Esophagus squamous epithelium (tissue), 5 donors: ENCODE data around the gene CMTM7. TPM values are rescaled to one million over a fixed set of nuclear protein-coding genes. Genes with fewer than 3 reads are reported as not detected.
A peak's percentile ranks its signal among the peaks of the same experiment; 100 is the strongest.

Experiments used
- DNase-seq: peaks from one replicate; lab custom pipeline; 2025; lab: John Stamatoyannopoulos, UW
- H3K27ac ChIP-seq, 4 donors: fragments of 200-600 bp; sonication (generic); one replicate each; pipeline ENCODE4 v1.5.1; 2016 to 2019; ENCODE audit warnings: mild to moderate bottlenecking in 1 of 4
- H3K27me3 ChIP-seq, 4 donors: fragments of 200-600 bp; sonication (generic); 1 replicate in 3 of 4; 2 replicates in 1 of 4; pipeline versions ENCODE4 v1.5.1 to v1.6.0; 2017 to 2021; ENCODE audit warnings: antibody characterized with exemption in 1 of 4
- H3K36me3 ChIP-seq, 3 donors: fragments of 200-600 bp; sonication (generic); one replicate each; pipeline ENCODE4 v1.5.1; 2016 to 2019
- H3K4me1 ChIP-seq, 3 donors: fragments of 200-600 bp; sonication (generic); one replicate each; pipeline ENCODE4 v1.5.1; 2017 to 2019
- H3K4me3 ChIP-seq, 4 donors: fragments of 200-600 bp; sonication (generic); 1 replicate in 3 of 4; 2 replicates in 1 of 4; pipeline ENCODE4 v1.5.1; 2016 to 2019; ENCODE audit warnings: mild to moderate bottlenecking in 2 of 4, moderate library complexity in 1 of 4
- H3K9me3 ChIP-seq, 3 donors: fragments of 200-600 bp; sonication (generic); one replicate each; pipeline ENCODE4 v1.5.1; 2016 to 2019
- POLR2A ChIP-seq, 4 donors: fragments of 450-650 bp; IDR thresholded peaks; one replicate each; pipeline ENCODE4 v1.6.1; 2017; ENCODE audit warnings: antibody characterized with exemption in 4 of 4, mild to moderate bottlenecking in 4 of 4, moderate library complexity in 3 of 4
- whole genome bisulfite sequencing, 2 donors: methylation state at CpG; one replicate each; pipeline ENCODE4 v1.1.5; 2018; 5-methylcytosine and 5-hydroxymethylcytosine counted together
- intact Hi-C: fragments of 100-400 bp; cut with DNase I; formaldehyde crosslinking; loops from one replicate; pipeline ENCODE4 v1.15.0; 2022
- total RNA-seq, 4 donors: library from RNA; depleted of rRNA; stranded (reverse); fragments of >200 nt; gene quantifications; one replicate each; pipeline ENCODE4 v1.1.0, GENCODE V29; 2016
- TF ChIP-seq, protein P1 (sequence below), 6 experiments: fragments of 450-650 bp in 4 of 6; fragments of 200-600 bp in 2 of 6; sonication (generic) in 2 of 6; IDR thresholded peaks; one replicate each; pipeline ENCODE4 v1.5.1; 2016 to 2019; ENCODE audit warnings: antibody characterized with exemption in 6 of 6, mild to moderate bottlenecking in 4 of 6, moderate library complexity in 4 of 6
- donor health status: DM: yes; HTN: yes; CAD: no.

Gene CMTM7
- total RNA-seq, 4 donors from 2014 or later, result 0.35 to 6.7 (median 3.0) TPM; not detected in 1

DNA sequence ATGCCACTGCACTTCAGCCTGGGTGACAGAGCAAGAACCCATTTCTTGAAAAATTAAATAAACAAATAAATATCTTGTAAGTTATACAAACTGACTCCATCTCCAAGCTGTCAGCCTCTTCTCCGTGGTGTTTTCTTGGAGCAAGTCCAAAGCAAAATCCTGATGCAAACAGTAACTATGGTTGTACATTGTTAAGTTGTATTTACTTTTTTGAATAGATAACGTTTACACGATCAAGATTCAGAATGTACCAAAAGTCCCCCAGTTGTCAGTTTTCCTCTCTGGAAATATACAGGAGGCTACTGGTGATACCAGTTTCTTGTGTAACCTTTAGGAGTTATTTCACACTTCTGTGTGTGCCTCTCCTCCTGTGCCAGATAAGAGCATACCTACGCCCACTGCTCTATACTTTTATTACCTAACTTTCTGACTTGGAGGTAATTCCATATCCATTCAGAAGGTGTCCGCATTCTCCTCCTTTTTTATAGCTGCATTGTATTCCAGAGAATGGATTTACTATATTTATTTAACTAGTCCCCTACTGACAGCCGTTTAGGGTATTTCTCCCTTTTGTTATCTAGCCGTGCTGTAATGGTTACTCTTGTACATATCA, 14.2 kb downstream of the CMTM7 start:
- Histone ChIP-seq H3K27ac (no peak overlapping the region), H3K9me3 (no peaks in the 10 kb centered on the region), H3K27me3 (peaks cover 0 to 91% (median 0%) of the 10 kb centered on the region in 4 donors), H3K4me1 (peaks cover 8 to 58% (median 33%) of the 10 kb centered on the region in 3 donors), H3K36me3 (no peaks in the 10 kb centered on the region), H3K4me3 (no peak overlapping the region)
- WGBS, 2 donors, result 56 to 59% methylated on average over 7 of the region's 7 CpGs
- DNase-seq, result no peak
- intact Hi-C loops, result no loop called here
- TF ChIP-seq, protein P1, sequence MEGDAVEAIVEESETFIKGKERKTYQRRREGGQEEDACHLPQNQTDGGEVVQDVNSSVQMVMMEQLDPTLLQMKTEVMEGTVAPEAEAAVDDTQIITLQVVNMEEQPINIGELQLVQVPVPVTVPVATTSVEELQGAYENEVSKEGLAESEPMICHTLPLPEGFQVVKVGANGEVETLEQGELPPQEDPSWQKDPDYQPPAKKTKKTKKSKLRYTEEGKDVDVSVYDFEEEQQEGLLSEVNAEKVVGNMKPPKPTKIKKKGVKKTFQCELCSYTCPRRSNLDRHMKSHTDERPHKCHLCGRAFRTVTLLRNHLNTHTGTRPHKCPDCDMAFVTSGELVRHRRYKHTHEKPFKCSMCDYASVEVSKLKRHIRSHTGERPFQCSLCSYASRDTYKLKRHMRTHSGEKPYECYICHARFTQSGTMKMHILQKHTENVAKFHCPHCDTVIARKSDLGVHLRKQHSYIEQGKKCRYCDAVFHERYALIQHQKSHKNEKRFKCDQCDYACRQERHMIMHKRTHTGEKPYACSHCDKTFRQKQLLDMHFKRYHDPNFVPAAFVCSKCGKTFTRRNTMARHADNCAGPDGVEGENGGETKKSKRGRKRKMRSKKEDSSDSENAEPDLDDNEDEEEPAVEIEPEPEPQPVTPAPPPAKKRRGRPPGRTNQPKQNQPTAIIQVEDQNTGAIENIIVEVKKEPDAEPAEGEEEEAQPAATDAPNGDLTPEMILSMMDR (IDR thresholded peaks at IDR 0.05), result no peak
- TF ChIP-seq POLR2A (IDR thresholded peaks at IDR 0.05), result no peak

DNA sequence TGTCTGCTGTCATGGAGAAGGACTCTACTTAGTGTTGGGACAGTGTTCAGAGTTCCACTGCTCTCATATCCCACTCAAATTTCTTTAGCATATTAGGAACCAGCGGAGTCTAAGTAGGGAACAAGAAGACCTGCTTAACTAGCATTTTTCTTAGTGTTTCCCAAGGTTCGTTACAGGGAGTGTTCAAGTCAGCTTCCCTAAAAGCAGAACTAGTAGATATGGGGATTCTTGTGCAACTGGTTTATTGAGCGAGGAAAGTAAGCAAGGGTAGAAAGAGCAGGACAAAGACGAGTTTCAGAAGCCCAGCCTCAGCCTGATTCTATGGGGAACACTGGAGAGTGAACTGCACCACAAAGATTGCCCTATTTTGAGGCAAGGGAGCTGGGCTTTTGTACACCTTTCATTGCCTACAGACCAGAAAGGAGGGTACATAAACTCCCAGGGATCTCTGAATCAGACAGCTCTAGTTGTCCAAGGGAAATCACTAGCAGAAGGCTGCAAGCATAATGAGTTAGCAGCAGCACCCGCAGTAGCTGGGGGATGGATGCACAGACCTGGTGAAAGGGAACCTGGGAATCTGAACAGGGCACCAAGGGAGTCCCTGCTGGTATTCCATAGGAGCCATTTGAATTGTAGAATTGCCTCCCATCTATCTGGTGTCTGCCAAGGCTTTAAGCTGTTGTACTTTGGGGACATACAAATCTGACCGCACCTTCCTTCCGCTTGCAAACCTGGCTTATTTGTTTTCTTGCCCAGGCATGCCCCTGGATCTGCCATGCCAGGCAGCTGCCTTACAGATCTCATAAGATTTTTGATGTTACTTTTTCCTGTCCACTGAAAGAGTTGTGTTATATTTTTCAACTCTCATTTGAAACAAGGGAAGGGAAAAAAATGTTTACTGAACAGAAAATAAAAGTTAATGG, 15.1 kb downstream of the CMTM7 start:
- no peak overlapping the region for H3K4me3 ChIP-seq
- H3K9me3 ChIP-seq, result no peaks in the 10 kb centered on the region
- peak overlapping the region in 3 of 4 donors; percentile 1 to 45 (median 4) for H3K27ac ChIP-seq
- H3K27me3 ChIP-seq, result peaks cover 0 to 91% (median 0%) of the 10 kb centered on the region in 4 donors
- no peak for DNase-seq
- intact Hi-C loops, result no loop called here
- WGBS, 2 donors, result 32 to 61% methylated on average over 7 of the region's 7 CpGs
- no peak for TF ChIP-seq POLR2A (IDR thresholded peaks at IDR 0.05)
- TF ChIP-seq, protein P1 (IDR thresholded peaks at IDR 0.05), result no peak
- H3K36me3 ChIP-seq, result no peaks in the 10 kb centered on the region
- H3K4me1 ChIP-seq, result peaks cover 3 to 49% (median 25%) of the 10 kb centered on the region in 3 donors

DNA sequence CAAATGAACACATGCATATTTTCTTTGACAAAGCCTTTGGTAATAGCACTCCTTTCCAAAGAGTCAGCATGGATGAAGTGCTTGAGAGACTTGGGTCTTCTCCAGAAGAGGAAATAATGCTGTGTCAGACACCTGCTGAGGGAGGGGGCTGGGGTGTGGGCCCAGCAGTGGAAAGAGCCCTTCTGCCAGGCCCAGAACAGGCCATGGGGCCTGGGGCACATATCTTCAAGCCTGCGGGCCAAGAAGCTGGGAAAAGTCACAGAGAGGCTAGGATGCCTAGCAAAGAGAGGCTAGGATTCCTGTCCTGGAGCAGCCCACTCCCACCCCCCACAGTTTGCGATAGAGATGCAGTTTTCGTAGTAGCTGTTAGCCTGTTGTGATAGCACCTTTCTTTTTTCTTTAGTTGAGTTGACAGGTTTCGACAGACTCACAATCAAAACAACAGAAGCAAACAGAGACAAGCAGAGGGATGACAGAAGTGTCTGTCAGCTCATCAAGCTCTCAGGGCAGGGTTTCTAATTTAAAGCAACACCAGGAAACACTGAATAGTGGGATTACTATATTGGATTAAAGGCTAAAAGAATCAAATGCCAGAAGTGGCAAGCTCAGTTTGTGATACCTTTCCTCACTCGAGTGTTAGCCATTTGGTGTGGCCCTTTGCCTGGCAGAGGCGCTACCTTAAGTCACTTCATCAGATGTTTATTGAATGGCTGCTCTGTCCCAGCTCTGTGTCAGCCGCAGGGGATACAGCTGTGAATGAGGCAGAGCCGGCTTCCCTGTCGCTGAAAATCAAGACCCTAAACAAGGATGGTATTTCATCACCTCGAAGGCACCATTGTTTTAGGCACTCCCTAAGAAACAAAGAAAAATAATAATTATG, 19.0 kb downstream of the CMTM7 start:
- intact Hi-C loops, result no loop called here
- H3K36me3 ChIP-seq, result no peaks in the 10 kb centered on the region
- no peaks in the 10 kb centered on the region for H3K9me3 ChIP-seq
- no peak overlapping the region for H3K4me3 ChIP-seq
- peaks cover 0 to 91% (median 2%) of the 10 kb centered on the region in 4 donors for H3K27me3 ChIP-seq
- TF ChIP-seq, protein P1 (IDR thresholded peaks at IDR 0.05), result no peak
- no peak for TF ChIP-seq POLR2A (IDR thresholded peaks at IDR 0.05)
- WGBS, 2 donors, result 65 to 78% methylated on average over 9 to 10 of the region's 10 CpGs
- no peak overlapping the region for H3K27ac ChIP-seq
- peaks cover 8 to 38% (median 15%) of the 10 kb centered on the region in 3 donors for H3K4me1 ChIP-seq
- no peak for DNase-seq

DNA sequence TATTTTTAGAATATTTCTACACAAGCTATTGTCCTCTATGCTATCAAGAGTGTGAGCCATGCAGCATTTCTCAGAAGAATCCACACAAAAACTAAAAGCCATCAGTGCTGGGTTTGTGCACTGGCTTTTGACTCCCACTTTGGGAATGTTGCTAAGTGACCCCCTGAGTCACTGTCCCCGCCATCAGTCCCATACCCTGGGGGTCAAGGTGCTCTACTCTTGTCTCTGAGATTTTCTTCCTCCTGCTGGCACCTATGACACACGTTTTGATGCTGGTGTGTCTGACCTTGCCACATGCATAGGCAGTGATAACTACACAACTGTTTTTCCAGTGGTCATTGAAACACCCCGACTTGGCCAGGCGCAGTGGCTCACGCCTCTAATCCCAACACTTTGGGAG, 19.8 kb downstream of the CMTM7 start:
- H3K36me3 ChIP-seq, result no peaks in the 10 kb centered on the region
- 79 to 90% methylated on average over 2 to 4 of the region's 5 CpGs for WGBS, 2 donors
- H3K9me3 ChIP-seq, result no peaks in the 10 kb centered on the region
- intact Hi-C loops, result no loop called here
- peaks cover 0 to 92% (median 2%) of the 10 kb centered on the region in 4 donors for H3K27me3 ChIP-seq
- H3K4me1 ChIP-seq, result peaks cover 8 to 30% (median 13%) of the 10 kb centered on the region in 3 donors
- TF ChIP-seq, protein P1 (IDR thresholded peaks at IDR 0.05), result no peak
- TF ChIP-seq POLR2A (IDR thresholded peaks at IDR 0.05), result no peak
- no peak overlapping the region for H3K27ac ChIP-seq
- no peak overlapping the region for H3K4me3 ChIP-seq
- no peak for DNase-seq
